ENCODE measurements around the gene PLXNA4.

GRCh38 chr7:132367004-132367403 lies 209.3 kb downstream of the PLXNA4 start:
- TF ChIP-seq, protein P1, sequence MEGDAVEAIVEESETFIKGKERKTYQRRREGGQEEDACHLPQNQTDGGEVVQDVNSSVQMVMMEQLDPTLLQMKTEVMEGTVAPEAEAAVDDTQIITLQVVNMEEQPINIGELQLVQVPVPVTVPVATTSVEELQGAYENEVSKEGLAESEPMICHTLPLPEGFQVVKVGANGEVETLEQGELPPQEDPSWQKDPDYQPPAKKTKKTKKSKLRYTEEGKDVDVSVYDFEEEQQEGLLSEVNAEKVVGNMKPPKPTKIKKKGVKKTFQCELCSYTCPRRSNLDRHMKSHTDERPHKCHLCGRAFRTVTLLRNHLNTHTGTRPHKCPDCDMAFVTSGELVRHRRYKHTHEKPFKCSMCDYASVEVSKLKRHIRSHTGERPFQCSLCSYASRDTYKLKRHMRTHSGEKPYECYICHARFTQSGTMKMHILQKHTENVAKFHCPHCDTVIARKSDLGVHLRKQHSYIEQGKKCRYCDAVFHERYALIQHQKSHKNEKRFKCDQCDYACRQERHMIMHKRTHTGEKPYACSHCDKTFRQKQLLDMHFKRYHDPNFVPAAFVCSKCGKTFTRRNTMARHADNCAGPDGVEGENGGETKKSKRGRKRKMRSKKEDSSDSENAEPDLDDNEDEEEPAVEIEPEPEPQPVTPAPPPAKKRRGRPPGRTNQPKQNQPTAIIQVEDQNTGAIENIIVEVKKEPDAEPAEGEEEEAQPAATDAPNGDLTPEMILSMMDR (IDR thresholded peaks at IDR 0.05; ENCODE audit: low read length) = no peak
- no peak for TF ChIP-seq EZH2 (IDR thresholded peaks at IDR 0.05; ENCODE audit: borderline replicate concordance, low read length)
